ENCODE data around the gene CD81. TPM values are rescaled to one million over a fixed set of nuclear protein-coding genes. Genes with fewer than 3 reads are reported as not detected.

Gene CD81
- total and polyA plus RNA-seq, 9 of the 15 experiments (the other 6 are each of a cell fraction or from before 2014, with no cell fraction given), result 2.4 to 189 (median 61.7) TPM

DNA sequence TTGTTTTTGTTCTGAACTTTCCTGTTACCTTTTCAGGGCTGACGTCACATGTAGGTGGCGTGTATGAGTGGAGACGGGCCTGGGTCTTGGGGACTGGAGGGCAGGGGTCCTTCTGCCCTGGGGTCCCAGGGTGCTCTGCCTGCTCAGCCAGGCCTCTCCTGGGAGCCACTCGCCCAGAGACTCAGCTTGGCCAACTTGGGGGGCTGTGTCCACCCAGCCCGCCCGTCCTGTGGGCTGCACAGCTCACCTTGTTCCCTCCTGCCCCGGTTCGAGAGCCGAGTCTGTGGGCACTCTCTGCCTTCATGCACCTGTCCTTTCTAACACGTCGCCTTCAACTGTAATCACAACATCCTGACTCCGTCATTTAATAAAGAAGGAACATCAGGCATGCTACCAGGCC is 19.9 kb downstream of the CD81 start (continued):
- TF ChIP-seq, protein P1, sequence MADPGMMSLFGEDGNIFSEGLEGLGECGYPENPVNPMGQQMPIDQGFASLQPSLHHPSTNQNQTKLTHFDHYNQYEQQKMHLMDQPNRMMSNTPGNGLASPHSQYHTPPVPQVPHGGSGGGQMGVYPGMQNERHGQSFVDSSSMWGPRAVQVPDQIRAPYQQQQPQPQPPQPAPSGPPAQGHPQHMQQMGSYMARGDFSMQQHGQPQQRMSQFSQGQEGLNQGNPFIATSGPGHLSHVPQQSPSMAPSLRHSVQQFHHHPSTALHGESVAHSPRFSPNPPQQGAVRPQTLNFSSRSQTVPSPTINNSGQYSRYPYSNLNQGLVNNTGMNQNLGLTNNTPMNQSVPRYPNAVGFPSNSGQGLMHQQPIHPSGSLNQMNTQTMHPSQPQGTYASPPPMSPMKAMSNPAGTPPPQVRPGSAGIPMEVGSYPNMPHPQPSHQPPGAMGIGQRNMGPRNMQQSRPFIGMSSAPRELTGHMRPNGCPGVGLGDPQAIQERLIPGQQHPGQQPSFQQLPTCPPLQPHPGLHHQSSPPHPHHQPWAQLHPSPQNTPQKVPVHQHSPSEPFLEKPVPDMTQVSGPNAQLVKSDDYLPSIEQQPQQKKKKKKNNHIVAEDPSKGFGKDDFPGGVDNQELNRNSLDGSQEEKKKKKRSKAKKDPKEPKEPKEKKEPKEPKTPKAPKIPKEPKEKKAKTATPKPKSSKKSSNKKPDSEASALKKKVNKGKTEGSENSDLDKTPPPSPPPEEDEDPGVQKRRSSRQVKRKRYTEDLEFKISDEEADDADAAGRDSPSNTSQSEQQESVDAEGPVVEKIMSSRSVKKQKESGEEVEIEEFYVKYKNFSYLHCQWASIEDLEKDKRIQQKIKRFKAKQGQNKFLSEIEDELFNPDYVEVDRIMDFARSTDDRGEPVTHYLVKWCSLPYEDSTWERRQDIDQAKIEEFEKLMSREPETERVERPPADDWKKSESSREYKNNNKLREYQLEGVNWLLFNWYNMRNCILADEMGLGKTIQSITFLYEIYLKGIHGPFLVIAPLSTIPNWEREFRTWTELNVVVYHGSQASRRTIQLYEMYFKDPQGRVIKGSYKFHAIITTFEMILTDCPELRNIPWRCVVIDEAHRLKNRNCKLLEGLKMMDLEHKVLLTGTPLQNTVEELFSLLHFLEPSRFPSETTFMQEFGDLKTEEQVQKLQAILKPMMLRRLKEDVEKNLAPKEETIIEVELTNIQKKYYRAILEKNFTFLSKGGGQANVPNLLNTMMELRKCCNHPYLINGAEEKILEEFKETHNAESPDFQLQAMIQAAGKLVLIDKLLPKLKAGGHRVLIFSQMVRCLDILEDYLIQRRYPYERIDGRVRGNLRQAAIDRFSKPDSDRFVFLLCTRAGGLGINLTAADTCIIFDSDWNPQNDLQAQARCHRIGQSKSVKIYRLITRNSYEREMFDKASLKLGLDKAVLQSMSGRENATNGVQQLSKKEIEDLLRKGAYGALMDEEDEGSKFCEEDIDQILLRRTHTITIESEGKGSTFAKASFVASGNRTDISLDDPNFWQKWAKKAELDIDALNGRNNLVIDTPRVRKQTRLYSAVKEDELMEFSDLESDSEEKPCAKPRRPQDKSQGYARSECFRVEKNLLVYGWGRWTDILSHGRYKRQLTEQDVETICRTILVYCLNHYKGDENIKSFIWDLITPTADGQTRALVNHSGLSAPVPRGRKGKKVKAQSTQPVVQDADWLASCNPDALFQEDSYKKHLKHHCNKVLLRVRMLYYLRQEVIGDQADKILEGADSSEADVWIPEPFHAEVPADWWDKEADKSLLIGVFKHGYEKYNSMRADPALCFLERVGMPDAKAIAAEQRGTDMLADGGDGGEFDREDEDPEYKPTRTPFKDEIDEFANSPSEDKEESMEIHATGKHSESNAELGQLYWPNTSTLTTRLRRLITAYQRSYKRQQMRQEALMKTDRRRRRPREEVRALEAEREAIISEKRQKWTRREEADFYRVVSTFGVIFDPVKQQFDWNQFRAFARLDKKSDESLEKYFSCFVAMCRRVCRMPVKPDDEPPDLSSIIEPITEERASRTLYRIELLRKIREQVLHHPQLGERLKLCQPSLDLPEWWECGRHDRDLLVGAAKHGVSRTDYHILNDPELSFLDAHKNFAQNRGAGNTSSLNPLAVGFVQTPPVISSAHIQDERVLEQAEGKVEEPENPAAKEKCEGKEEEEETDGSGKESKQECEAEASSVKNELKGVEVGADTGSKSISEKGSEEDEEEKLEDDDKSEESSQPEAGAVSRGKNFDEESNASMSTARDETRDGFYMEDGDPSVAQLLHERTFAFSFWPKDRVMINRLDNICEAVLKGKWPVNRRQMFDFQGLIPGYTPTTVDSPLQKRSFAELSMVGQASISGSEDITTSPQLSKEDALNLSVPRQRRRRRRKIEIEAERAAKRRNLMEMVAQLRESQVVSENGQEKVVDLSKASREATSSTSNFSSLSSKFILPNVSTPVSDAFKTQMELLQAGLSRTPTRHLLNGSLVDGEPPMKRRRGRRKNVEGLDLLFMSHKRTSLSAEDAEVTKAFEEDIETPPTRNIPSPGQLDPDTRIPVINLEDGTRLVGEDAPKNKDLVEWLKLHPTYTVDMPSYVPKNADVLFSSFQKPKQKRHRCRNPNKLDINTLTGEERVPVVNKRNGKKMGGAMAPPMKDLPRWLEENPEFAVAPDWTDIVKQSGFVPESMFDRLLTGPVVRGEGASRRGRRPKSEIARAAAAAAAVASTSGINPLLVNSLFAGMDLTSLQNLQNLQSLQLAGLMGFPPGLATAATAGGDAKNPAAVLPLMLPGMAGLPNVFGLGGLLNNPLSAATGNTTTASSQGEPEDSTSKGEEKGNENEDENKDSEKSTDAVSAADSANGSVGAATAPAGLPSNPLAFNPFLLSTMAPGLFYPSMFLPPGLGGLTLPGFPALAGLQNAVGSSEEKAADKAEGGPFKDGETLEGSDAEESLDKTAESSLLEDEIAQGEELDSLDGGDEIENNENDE (IDR thresholded peaks at IDR 0.05; ENCODE audit: low read depth, low read length), result no peak
- TF ChIP-seq ZBED1 (IDR thresholded peaks at IDR 0.05) (no peak), SIX5 (IDR thresholded peaks at IDR 0.05; ENCODE audit: borderline replicate concordance in 1 of 2, insufficient read depth in 1 of 2, low read depth in 1 of 2, low read length in 2 of 2) (no peak), ZNF551 (CRISPR knock-in tag; IDR thresholded peaks at IDR 0.05) (no peak), PTBP1 (IDR thresholded peaks at IDR 0.05; ENCODE audit: low read depth, low read length) (no peak), ZNF224 (CRISPR knock-in tag; IDR thresholded peaks at IDR 0.05) (no peak), CHD1 (IDR thresholded peaks at IDR 0.05; ENCODE audit: low read length) (no peak)
- TF ChIP-seq, protein P2, sequence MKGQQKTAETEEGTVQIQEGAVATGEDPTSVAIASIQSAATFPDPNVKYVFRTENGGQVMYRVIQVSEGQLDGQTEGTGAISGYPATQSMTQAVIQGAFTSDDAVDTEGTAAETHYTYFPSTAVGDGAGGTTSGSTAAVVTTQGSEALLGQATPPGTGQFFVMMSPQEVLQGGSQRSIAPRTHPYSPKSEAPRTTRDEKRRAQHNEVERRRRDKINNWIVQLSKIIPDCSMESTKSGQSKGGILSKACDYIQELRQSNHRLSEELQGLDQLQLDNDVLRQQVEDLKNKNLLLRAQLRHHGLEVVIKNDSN (CRISPR knock-in tag; IDR thresholded peaks at IDR 0.05), result no peak
